ENCODE measurements around the gene ZNF521.

Gene ZNF521

DNA sequence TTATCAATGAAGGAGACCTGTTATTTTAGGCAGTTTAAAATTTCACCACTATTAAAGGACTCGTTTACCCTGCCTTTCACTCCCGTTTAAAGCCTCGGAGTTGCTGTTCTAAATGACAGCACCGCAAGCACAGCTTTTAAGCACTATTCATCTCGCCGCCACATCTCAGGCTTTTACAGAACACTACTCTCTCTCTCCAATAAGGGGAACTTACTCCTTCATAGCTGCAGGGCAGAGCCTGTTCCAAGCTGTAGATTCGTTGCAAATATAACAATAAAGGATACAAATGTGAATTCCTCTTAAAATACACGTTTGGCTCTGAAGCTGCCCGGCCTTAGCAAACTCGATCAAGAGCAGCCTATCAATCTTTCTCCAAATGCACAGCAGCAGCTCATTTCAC, 271.8 kb downstream of the ZNF521 start:
- no peak for ATAC-seq
- TF ChIP-seq SNAI2 (CRISPR knock-in tag; IDR thresholded peaks at IDR 0.05) (no peak), GLIS3 (CRISPR knock-in tag; IDR thresholded peaks at IDR 0.05) (no peak)
- TF ChIP-seq, protein P1, sequence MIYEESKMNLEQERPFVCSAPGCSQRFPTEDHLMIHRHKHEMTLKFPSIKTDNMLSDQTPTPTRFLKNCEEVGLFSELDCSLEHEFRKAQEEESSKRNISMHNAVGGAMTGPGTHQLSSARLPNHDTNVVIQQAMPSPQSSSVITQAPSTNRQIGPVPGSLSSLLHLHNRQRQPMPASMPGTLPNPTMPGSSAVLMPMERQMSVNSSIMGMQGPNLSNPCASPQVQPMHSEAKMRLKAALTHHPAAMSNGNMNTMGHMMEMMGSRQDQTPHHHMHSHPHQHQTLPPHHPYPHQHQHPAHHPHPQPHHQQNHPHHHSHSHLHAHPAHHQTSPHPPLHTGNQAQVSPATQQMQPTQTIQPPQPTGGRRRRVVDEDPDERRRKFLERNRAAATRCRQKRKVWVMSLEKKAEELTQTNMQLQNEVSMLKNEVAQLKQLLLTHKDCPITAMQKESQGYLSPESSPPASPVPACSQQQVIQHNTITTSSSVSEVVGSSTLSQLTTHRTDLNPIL (CRISPR knock-in tag; IDR thresholded peaks at IDR 0.05; ENCODE audit: low read depth), result no peak

DNA sequence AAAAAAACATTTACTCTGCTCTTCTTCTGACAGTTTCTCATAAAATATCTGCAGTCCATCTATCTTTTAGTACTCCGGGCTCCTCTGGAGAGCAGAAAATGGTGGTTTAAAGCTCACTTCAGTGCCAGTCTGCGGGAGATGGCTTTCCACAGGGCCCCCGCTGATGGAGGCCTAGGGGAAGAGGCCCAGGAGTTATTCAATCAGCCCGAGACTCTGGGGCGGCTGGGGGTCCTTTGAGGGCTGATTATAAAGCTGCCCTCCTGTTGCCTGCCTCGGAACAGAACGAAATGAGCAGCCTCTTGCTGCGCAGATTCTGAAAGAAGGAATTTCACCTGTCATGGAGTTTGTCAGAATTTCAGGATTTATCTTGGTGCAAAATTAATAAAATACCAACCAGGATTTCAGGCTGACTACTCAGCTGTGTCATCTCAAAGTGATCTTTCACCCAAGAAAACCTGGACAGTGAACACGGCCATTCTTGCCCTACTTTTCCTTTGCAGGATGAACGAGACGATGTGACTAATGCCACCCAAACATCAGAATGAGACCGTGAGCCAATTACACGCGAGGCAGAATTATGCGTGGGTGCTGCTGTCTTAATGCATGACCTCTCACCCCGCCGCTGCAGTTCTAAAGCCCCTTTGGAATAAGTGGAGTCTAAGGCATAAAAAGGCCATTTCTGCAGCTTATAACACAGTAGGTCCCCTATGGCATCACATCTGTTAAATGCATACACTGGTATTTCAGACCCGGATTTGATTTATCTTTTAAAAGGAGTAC, 273.8 kb downstream of the ZNF521 start:
- no peak for ATAC-seq
- no peak for TF ChIP-seq ZFP3 (CRISPR knock-in tag; IDR thresholded peaks at IDR 0.05)
- TF ChIP-seq, protein P1 (CRISPR knock-in tag; IDR thresholded peaks at IDR 0.05; ENCODE audit: low read depth), result no peak
- no peak for TF ChIP-seq CSDC2 (CRISPR knock-in tag; IDR thresholded peaks at IDR 0.05)
- no peak for TF ChIP-seq TSHZ2 (CRISPR knock-in tag; IDR thresholded peaks at IDR 0.05)
- TF ChIP-seq TCF4 (CRISPR knock-in tag; IDR thresholded peaks at IDR 0.05; ENCODE audit: borderline replicate concordance), result no peak
- no peak for TF ChIP-seq ARNTL (CRISPR knock-in tag; IDR thresholded peaks at IDR 0.05; ENCODE audit: borderline replicate concordance, low read depth)
- TF ChIP-seq ZC3H10 (CRISPR knock-in tag; IDR thresholded peaks at IDR 0.05), result no peak
- TF ChIP-seq OSR1 (CRISPR knock-in tag; IDR thresholded peaks at IDR 0.05), result no peak
- TF ChIP-seq PATZ1 (CRISPR knock-in tag; IDR thresholded peaks at IDR 0.05; ENCODE audit: borderline replicate concordance), result no peak
- no peak for TF ChIP-seq PPARA (CRISPR knock-in tag; IDR thresholded peaks at IDR 0.05; ENCODE audit: borderline replicate concordance)
- TF ChIP-seq TOX (CRISPR knock-in tag; IDR thresholded peaks at IDR 0.05; ENCODE audit: borderline replicate concordance), result no peak
- TF ChIP-seq ZNF8 (CRISPR knock-in tag; IDR thresholded peaks at IDR 0.05), result no peak
- no peak for TF ChIP-seq ESRRG (CRISPR knock-in tag; IDR thresholded peaks at IDR 0.05)
- TF ChIP-seq GLIS3 (CRISPR knock-in tag; IDR thresholded peaks at IDR 0.05), result no peak
- TF ChIP-seq RARB (CRISPR knock-in tag; IDR thresholded peaks at IDR 0.05), result no peak
- TF ChIP-seq ZNF70 (CRISPR knock-in tag; IDR thresholded peaks at IDR 0.05), result no peak

DNA sequence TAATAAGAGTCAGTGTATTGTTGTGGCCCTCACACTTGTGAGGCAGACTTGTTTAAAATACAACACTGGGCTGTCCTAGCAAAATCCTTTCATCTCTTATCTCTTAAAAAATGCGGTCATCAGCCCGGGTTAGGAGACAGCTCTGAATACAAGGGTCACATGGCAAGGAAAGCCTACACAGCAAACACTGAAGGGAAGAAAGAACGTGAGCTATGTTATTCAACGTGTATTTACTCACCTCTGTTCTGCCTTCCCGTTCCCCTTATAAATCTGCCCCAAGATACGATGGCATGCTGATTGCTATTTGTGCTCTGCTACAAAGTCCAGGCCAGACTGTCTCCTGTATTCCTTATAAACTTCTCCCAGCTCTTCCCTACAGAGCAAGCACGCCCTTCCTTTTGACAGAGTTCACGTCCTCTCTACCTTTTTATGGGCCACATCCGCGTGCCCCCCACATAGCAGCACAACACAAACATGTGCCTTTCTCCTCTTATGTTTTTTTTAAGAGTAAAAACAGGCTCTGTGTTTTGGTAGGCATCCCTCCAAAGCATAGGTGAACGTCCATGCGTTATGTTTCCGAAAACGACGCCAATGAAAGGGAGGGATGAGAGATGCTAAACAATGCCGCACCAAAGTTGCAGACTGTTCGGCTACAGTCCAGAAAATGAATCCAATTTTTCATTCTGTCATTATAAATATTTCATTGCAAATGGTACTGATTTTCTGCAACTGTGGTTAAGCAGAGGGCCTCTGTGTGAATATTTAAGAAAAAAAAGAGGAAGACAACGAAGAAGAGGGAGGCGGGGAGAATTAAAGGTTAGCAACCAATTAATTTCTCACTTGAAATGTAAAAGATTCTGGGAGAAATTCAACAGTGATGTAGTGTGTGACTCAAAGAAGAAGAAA, 274.7 kb downstream of the ZNF521 start:
- TF ChIP-seq PATZ1 (CRISPR knock-in tag; IDR thresholded peaks at IDR 0.05; ENCODE audit: borderline replicate concordance), result no peak
- no peak for TF ChIP-seq TOX (CRISPR knock-in tag; IDR thresholded peaks at IDR 0.05; ENCODE audit: borderline replicate concordance)
- no peak for TF ChIP-seq ESRRG (CRISPR knock-in tag; IDR thresholded peaks at IDR 0.05)
- TF ChIP-seq BACH2 (CRISPR knock-in tag; IDR thresholded peaks at IDR 0.05; ENCODE audit: borderline replicate concordance), result no peak
- TF ChIP-seq ZC3H10 (CRISPR knock-in tag; IDR thresholded peaks at IDR 0.05), result no peak
- no peak for TF ChIP-seq ZNF8 (CRISPR knock-in tag; IDR thresholded peaks at IDR 0.05)
- no peak for ATAC-seq

All from SK-N-SH treated with all-trans-retinoic acid at 6 μM for 48 hours (cell line).